Renal cortical epithelial cell (primary cell): ENCODE measurements around the gene FAM81A. TPM values are rescaled to one million over a fixed set of nuclear protein-coding genes. Genes with fewer than 3 reads are reported as not detected.
"Not testable (repeated sequence)": the region's sequence is repeated elsewhere in the genome, so short reads cannot be mapped to it uniquely, and the experiment has no call there.

ENCODE experiments used
- DNase-seq: peaks from one replicate; pipeline ENCODE4 v3.0.0-alpha.2; 2011; ENCODE audit warnings: low read depth
- total RNA-seq: library from RNA; depleted of rRNA; stranded (reverse); fragments of >200 nt; gene quantifications from 2 replicates; pipeline ENCODE4 v1.2.3, GENCODE V29; 2014

The FAM81A gene
- total RNA-seq, 1 donor from 2014 or later: 1.4 TPM

- not testable (repeated sequence) for DNase-seq
These were observed 9.1 kb upstream of the FAM81A start for GRCh38 chr15:59428898-59429297.

- no peak for DNase-seq
These were observed 5.6 kb upstream of the FAM81A start for GRCh38 chr15:59432389-59432788.

DNA sequence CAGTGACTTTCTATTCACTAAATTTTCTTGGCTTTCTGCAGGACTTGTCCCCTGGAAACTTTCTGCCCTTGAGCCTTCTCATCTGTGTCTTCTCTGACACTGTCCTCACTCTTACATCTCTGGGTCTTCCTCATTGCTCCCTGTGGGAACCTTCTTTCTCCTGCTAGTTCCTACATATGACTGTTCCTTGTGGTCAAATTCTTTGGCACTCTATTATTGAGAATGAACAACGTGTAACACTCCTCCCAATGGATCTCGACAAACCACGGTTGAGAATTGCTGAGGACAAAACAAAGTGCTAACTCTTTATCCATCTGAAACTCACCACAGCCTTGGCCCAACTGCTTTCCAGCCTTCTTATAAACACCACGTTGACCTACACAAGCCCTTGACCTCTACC is 3.5 kb upstream of the FAM81A start:
- DNase-seq: no peak

DNA sequence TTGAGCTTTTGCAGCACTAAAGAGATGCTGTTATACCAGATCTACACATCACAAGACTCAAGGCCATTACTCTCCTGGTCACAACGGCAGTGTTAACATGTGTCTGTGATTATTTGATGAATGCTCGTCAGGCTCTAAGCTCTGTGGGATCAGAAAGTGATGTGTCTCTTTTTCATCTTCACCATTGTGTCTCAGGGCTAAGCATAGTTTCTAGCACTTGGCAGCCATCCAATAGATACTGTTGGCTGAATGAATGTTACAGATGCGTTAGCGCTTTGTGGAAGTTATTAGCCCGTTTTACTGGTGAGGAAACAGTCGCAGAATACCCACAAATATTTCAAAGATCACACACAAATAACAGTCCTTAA is 1.2 kb upstream of the FAM81A start:
- DNase-seq: no peak

- no peak for DNase-seq
These were observed 707 bp upstream of the FAM81A start for GRCh38 chr15:59437142-59437816.

DNA sequence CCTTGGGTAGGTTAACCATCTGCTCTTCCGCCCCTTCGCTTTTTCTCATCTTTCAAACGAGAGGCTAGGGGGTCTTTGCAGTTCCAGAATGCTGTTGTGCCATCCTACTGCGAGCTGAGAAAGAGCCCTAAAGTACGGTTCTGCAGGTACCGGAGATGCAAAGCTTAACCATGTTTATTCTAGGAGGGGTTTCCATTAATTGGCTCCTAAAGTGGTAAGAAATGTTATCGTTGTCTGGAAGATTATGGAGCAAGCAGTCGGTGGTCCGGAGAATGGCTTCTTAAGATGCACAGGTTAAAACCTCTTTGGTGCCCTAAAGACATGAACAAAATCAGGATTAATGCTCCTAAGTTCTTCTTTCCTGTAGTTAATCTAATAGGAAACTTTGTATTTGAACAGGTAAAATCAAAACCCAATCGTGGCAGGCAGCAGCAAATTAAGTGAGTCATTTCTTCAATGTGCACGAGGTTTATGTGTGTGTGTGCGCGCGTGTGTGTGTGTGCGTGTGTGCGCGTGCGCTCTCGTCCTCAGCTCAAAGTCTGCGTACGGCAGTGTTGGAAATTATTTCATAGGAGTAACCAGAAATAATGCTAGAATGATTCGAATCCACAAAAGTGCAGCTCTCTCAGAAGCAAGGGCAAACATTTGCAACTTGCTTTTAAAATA is 772 bp downstream of the FAM81A start:
- DNase-seq: peak; percentile 16

GRCh38 chr15:59439576-59439975 is 1.6 kb downstream of the FAM81A start:
- DNase-seq: peak; percentile 68

GRCh38 chr15:59443341-59444072 is 5.5 kb downstream of the FAM81A start:
- peak; percentile 16 for DNase-seq

DNA sequence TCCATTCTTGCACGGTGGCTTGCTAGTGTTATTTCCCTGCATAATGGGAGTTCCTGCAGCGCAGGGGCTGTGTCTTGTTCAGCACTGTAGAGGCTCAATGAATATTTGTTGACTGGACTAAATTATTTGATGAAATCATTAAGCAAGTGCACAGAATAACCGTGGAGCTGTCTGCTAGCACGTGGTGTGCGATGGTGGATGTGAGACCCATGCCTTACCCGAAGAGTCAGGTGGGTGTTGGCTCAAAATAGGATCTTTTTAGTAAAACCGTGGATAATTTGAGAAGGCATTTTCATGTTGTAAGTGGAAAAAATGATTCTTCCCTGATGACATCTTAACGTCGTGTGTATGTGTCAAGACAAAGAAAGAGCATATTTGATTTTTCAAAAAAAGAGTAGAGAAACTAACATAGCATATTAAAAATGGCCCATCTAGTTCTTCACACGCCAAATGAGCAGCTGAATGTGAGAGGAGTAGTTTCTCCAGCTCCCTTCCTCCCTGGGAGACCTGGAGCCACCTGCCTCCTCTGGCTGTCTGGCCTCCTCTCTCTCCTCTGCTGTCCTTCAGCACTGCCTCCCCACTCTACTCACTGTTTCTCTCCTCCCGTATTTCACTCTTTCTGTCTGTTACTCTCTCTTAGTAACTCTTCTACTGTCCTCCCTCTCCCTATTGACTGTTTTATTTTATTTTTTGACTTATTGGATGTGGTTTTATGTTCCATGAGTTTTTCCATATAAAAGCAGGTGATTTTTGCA is 6.3 kb downstream of the FAM81A start:
- no peak for DNase-seq

DNA sequence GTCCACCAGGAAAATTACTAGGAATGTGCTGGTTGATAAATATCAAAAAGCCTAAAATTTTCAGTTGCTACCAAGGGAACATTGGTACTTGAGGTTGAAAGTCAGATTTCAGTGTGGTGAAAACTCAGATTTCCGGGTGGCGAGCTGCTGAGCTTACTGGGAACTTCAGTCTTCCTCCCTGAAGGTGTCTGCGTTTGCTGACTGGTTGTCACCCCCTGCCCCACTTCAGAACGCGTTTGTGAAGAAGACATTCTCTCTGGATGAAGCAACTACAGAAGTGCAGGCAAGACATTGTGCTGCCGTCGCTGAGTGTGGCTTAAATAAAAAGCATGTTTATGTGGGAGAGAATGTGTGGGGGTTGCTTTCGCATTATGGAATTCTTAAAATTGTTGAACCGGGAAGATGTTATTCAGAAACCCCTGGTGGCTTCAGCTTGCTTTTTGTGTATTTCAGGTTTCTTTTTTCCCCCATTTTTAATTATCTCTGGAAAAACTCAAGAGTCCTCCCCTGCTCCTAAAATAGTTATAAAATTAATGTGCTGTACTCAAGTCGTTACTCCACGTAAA is 7.1 kb downstream of the FAM81A start:
- no peak for DNase-seq

DNA sequence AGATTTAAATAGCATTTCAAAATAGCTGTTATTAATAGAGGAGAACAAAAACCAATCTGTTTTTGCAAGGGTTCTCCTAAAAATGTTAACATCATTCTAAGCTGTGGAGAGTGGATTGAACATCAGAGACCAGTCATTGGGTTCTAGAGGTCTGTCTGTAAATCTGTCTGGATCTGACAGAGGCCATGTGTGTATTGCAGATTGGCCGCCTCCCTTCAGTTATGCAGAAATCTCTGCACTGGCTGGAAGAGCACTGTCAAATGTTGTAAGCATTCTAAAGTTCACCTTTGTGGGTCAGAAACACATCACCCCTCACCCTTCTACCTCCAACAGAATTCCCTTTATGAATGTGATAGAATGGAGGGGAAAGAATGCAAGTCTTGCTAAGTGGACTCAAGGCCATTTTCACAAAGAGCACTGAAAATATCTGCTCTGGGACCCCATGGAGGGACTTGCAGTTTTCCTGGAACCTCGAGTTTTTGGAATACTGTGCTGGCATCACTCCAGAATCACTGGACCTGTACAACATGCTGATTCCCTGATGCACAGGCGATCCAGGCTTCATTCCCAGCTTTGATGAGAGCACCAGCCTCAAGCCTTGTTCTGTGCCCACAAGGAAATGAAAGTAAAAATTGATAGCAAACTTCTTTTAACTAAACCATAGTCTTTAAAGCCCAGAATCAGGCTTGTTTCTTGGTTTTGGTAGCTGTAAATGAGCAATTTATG is 8.4 kb downstream of the FAM81A start:
- DNase-seq: no peak

DNA sequence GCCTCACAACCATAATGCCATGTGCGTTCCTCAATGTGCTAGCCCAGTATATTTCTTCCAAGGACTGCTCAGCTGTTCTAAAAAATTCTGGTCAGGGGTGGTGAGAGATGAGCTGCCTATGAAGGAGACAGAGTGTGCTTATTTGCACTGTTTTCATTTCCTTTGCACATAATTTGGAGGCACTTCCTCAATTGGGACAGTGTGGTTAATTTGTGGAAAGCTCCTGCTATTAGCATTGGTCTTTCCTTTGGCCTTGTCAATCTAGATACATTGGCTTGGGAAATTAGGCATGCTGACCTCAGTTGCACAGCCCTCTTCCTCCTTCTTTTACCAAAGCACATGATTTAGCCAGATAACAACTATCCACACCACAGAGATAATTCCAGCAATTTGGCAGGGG is 9.4 kb downstream of the FAM81A start:
- DNase-seq: no peak

DNA sequence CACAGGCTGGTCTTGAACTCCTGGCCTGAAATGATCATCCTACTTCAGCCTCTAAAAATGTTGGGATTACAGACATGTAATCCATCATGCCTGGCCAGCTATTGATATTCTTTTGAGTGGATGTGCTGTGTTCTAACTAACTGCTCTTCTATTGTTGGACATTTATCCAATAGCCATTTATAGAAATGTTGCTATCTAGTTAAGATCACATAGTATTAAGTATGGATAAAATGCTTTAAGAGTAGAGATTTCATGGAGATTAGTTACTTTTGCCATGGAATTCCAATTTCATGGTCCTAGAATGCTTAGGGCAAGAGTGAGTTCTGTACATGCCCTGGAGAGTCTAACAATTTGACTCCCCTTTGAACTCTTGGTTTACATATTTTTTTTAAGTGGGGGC is 10.9 kb downstream of the FAM81A start:
- DNase-seq: no peak

GRCh38 chr15:59453474-59454215 is 15.7 kb downstream of the FAM81A start:
- DNase-seq: no peak

GRCh38 chr15:59456114-59456513 is 18.1 kb downstream of the FAM81A start:
- no peak for DNase-seq

DNA sequence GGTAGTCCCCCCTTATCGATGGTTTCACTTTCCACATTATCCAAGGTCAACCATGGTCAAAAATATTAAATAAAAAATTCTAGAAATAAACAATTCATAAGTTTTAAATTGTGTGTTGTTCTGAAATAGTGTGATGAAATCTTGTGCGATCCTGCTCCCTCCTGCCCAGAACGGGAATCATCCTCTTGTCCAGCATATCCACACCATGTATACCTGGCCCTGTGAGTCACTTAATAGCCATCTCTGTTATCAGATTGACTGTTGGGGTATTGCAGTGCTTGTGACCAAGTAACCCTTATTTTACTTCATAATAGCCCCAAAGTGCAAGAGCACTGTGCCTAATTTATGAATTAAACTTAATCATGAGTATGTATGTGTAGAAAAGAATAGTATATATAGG is 19.1 kb downstream of the FAM81A start:
- DNase-seq: no peak

GRCh38 chr15:59461521-59461920 is 23.5 kb downstream of the FAM81A start:
- DNase-seq: no peak

DNA sequence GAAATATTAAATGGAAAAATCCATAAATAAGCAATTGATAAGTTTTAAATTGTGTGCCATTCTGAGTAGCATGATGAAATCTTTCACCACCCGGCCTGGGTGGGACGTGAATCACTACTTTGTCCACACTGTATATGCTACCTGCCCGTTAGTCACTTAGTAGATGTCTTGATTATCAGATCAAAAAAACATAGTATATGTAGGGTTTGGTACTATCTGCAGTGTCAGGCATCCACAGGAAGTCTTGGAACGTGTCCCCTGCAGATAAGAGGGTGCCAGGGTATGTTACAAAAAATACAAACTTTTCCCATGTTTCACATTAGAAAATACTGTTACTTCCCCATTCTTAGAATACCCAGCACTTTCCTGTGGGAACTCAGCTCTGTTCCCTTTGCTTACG is 35.2 kb downstream of the FAM81A start:
- DNase-seq: no peak

DNA sequence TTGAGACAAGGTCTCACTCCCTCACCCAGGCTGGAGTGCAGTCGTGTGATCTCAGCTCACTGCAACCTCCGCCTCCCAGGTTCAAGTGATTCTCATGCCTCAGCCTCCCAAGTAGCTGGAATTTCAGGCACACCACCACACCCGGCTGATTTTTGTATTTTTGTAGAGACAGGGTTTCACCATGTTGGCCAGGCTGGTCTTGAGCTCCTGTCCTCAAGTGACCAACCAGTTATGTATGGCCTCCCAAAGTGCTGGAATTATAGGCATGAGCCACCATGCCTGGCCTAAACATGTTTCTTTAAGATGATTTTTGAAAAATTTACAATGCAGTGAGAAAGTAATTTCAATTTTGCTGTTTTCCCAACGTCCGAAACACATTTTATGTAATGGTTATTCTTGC is 37.2 kb downstream of the FAM81A start:
- DNase-seq: not testable (repeated sequence)

DNA sequence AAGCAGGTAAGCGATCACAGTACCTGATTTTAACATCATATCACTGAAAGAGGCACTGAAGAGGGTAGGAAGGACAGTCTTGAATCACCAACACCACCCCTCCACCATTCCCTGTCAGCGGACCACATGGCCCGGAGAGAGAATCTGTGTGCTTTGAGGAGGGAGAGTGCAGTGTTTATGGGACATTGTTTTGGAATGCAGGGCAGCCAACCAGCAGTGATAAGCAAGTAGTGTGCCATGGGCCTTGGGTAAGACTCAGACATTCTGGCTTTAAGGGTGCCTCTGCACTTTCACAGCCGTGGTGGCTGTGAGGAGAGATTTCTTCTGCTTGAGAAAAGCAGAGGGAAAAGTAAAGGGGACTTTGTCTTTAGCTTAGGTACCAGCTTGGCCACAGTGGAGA is 46.4 kb downstream of the FAM81A start:
- DNase-seq: no peak

DNA sequence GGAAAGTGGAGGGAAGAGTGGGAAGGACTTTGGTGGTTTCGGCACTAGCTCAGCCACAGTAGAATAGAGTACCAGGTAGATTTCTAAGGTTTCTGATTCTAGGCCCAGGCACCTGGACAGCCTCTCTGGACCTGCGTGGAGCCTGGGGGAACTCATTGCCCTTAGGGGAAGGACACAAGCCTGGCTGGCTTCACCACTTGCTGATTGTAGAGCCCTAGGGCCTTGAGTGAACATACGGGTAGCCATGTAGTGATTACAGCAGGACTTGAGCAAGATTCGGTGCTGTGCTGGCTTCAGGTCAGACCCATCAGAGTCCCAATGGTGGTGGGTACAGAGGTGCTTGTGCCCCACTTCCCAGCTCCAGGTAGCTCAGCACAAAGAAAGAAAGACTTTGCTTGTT is 47.0 kb downstream of the FAM81A start:
- no peak for DNase-seq
